ENCODE data around the gene DBNDD2.
A peak's percentile ranks its signal among the peaks of the same experiment; 100 is the strongest.

The DBNDD2 gene

DNA sequence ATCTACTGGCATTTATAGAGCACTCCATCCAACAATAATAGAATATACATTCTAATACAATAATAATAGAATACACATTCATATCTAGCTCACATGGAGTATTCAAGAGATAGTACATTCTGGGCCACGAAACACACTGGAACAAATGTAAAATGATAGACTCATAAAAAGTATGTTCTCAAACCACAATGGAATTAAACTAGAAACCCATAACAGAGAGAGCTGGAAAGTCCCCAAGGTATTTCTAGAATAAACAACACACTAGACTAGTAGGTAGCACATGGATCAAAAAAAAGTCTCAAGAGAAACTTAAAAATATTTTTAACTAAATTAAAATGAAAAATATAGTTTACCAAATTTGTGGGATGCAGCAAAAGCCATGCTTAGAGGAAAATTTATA lies 20.8 kb upstream of the DBNDD2 start:
- no peak for DNase-seq

DNA sequence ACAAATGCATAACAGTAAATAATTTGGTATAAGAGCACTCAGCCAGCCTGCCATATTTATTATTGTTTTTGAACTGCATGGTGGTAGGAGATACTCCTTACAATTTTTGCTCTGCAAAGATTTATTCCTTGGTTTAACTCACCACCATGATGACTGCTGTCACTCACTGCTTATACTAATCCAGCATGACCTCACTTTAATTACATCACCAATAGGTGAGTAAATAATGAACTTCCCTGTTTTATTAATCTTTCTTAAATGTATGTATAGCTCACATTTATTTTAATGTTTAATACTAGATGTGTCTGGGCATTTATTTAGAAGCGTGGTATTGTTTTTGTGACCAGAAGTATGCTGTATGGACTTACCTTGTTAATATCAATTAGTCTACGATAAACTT lies 17.2 kb upstream of the DBNDD2 start:
- DNase-seq: no peak

DNA sequence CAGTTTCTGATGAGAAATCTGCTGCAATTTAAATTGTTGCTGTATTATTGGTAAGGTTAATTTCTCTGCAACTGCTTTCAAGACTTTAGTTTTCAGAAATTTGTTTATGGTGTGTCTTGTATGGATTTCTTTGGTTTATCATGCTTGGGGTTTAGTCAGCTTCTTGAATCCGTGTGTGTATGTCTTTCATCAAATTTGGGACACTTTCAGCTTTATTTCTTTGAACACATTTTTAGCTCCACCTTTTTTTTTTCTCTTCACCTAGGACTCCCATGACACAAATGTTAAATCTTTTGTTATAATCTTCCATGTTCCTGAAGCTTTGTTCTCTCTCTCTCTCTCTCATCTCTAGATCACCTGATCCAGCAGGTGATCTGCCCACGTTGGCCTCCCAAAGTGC lies 16.5 kb upstream of the DBNDD2 start:
- no peak for DNase-seq

DNA sequence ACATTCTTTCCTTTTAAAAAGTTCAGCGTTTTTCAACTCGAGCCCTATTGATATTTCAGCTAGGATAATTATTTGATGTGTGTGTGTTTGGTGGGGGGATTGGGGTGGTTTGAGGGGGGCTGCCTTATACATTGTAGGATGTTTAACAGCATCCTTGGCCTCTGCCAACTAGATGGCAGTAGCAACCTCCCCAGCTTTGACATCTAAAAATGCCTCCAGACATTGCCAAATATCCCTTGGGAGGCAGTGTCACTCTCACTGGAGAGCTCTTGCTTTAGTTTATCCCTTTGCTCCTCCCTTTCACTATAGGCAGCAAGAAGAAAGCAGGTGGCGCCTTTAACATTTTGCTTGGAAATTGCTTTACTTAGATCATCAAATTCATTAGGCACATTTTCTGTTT lies 15.4 kb upstream of the DBNDD2 start:
- no peak for DNase-seq

DNA sequence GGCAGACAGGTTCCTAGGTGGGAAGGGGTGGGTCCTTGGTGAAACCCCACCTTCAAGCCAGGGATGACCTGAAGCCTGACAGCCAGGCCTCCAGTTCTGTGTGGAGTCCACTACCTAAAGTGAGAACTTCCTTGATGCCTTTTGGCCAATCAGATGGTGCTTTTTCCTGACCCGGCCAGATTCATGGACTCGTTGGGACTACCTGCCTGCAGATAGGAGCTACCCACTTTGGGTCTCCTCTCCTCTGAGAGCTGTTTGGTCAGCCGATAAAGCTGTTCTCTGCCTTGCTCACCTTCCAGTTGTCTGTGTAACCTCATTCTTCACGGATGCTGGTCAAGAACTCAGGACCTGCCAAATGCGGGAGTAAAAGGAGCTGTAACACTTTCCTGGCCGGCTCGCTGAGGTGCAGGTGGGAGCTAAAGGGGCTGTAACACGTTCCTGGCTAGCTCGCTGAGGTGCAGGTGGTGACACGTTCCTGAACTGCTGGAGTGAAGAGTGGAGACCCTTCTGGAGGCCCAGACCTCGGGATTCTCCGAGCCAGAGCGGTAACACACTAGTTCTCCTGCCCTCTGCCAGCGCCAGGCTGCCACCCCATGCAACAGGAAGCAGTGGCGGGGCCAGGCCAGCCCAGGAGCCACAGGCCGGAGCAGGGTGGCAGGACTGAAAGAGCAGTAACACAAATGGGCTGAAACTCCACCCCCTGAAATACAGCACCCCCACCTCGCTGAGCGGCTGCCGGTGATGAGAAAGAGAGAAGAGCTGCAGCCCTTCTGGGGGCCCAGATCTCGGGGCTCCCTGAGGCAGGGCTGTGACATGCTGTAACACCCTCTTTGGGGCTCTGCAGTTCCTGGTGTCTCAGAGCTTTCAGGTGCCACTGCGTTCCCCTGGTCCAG lies 13.6 kb upstream of the DBNDD2 start:
- no peak for DNase-seq

DNA sequence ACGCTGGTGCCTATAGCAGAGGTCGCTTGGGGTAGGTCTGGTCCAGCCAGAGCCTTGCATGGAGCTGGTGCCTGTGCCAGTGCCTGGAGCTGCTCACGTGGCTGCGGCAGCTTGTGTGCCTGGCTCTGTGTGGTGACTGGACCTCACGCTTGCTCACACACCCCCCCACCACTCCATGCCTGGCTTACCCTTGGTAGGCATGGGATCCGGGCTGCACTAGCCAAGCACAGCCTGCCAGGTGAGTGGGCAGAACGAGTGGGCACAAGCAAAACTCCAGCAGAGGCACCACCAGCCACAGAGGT lies 13.0 kb upstream of the DBNDD2 start:
- no peak for DNase-seq

DNA sequence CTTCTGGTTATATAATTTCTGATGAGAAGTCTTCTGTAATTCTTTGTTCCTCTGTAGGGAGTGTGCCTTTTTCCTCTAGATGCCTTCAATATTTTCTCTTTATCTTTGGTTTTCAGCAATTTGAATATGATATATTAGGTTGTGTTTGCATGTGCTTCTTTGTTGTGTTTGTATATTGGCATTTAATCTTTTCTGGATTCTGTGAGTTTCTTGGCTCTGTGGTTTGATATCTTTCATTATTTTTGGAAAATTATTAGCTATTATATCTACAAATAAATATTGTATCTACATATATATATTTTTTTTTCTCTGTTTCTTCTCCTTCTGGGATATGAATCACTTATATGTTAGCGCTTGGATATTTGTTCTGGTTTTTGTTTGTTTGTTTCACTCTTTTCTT lies 9.1 kb upstream of the DBNDD2 start:
- DNase-seq: no peak

DNA sequence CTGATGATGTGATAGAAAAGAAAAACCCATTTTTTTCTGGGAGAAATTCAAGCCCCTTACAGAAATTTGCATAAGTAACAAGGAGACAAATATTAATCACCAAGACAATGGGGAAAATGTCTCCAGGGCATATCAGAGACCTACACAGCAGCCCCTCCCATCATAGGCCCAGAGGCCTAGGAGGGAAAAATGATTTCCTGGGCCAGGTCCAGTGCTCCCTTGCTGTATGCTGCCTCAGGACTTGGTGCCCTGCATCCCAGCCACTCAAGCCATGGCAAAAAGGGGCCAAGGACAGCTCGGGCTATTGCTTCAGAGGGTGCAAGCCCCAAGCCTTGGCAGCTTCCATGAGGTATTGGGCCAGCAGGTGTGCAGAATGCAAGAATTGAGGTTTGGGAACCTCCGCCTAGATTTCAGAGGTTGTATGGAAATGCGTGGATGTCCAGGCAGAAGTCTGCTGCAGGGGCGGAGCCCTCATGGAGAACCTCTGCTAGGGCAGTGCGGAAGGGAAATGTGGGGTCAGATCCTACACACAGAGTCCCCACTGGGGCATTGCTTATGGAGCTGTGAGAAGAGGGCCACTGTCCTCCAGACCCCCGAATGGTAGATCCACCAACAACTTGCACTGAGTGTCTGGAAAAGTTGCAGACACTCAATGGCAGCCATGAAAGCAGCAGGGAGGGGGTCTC lies 7.6 kb upstream of the DBNDD2 start:
- no peak for DNase-seq

DNA sequence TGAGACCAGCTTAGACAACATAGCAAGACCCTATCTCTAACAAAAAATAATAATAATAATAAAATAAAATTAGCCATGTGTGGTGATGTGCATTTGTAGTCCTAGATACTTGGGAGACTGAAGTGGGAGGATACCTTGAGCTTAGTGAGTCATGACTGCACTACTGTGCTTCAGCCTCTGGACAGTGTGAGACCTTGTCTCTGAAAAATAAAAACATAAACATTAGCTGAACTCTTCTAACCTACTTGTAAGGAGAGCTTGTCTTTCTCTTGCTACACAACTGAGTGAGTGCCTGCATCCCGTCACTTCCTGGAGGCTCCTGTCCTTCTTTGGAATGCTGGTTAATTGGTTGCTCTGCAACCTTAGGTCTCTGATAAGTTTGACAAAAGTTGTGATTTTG lies 5.1 kb upstream of the DBNDD2 start:
- no peak for DNase-seq

DNA sequence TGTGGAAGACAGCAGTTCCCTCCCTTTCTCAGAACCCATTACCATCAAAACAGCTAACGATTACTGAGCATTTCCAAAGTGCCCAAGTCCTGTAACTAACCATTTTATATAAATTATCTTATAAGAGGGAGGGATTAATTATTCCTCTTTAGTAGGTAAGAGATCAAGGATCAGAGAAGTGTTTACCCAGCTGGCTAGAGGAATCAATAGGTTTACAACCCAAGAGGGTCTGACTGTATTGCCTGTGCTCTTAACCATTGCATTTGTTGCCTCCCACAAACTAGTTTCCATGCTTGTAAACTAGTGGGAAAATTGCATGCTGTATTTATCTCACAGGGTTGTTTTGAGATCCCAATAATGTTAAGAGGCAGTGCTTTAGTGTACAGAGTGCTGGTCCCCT lies 3.7 kb upstream of the DBNDD2 start:
- DNase-seq: no peak

DNA sequence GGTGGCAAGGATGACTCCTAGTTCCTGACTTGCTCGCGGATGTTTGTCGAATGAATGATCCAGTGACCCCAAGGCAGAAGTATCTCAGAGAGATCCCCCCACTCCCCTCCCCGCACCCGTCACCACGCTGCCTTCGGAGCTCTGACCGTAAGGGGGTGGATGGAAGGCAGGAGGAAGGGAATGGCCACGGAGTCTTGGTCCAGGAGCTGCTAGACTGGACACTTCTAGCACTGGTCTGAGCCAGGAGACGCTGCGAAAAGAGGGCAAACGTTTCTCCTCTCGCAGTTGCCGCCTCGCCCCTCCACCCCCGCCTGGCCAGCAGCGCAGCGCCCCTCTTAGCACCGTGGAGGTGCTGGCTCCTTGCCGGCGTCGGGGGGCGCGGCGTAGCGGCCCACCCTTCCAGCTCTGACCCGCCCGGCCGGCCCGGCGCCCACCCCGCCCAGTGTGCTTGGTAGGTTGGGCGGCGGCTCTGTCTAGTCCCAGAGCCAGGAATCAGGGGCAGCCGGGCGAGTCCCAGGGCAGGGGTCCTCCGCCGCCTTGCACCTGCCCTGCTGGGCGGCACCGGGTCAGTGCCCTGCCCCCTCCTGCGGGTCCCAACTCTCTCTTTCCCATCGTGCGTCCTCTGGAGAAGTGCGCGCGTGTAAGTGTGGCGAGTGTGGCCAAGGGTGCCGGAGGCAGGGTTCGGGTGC lies 2.4 kb upstream of the DBNDD2 start:
- DNase-seq: no peak

DNA sequence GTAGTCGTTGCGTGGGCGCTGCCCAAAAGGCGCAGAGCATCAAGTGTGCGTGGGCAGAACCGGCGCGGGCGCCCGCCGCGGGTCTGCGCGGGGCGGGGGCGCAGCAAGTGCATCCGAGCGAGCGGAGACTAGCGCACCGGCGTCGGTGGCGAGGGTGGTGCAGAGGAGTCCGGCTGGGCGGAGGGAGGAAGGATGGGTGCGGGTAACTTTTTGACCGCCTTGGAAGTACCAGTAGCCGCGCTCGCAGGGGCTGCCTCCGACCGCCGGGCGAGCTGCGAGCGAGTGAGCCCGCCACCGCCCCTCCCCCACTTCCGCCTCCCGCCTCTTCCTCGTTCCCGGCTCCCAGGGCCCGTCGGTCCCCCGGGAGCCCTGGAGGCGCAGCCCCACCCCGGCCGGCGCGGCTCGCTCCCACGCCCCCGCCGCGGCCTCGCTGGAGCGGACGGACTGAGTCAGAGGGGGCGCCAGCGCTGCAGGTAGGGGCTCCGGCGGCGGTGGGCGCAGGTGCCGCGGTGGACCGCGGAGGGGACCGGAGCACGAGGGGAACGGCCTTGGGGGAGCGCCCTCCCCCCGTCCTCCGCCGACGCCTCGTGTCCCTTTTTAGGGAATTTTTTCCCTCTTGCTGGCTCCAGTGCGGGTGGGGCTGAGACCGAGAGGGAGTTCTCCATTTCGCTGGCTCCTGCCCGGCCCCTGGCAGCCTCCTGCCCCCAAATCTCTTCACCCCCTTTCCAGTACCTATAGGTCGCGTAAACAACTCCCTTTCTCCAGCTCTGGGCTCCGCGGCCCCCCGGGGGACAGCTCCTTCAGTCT lies 1.6 kb upstream of the DBNDD2 start:
- peak; percentile 37 for DNase-seq

DNA sequence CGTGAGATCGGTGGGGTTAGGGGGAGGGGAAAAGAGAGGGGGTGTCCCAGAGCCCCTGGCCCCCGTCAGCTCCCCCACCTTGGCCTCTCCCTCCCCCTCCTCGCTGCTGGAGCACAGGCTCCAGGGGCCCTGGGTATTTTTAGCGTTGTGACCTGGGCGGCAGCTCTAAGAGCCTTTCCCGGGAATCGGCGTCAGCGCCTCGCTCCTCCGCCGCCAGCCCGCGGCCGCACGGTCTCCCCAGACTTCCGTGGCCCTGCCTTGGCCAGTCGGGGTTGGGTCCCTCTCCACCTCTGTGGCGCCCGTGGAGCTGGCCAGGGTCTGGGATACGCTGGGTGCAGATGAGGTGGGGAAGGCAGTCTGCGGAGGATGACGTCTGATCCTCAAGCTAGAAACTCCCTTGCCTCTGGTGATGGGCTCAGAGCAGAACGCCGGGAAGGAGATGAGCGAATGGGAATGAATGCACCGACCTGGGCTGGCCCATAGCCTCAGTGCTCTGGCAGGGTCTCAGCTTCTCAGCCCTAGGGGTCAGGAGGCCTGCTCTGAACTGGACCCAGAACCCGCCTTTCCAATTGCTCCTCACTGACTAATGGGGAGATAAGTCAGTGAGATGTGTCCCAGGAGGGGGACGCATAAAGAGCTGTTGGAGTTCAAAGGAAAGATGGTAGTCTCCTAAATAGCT lies 883 bp upstream of the DBNDD2 start:
- no peak for DNase-seq

DNA sequence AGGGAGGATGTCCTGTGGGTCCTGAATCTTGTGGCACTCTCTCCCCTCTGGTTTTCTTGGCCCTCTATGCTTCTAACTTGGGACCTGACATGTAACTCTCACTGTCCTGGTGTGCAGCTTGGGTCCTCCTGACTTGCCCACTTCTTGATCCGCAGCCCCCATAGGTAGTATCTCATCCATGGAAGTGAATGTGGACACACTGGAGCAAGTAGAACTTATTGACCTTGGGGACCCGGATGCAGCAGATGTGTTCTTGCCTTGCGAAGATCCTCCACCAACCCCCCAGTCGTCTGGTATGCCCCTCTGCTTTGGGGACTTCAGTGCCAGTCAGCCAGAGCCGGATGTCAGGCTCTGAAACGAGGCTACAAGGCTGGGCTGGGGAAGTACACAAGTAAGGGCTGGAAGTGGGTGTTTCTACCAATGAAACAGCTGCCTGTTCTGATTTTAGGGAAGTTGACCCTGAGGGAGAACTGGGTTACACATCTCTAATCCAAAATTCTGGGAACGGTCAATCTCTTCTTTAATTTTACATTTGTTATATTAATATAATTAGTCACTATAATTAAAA lies 641 bp downstream of the DBNDD2 start:
- no peak for DNase-seq

DNA sequence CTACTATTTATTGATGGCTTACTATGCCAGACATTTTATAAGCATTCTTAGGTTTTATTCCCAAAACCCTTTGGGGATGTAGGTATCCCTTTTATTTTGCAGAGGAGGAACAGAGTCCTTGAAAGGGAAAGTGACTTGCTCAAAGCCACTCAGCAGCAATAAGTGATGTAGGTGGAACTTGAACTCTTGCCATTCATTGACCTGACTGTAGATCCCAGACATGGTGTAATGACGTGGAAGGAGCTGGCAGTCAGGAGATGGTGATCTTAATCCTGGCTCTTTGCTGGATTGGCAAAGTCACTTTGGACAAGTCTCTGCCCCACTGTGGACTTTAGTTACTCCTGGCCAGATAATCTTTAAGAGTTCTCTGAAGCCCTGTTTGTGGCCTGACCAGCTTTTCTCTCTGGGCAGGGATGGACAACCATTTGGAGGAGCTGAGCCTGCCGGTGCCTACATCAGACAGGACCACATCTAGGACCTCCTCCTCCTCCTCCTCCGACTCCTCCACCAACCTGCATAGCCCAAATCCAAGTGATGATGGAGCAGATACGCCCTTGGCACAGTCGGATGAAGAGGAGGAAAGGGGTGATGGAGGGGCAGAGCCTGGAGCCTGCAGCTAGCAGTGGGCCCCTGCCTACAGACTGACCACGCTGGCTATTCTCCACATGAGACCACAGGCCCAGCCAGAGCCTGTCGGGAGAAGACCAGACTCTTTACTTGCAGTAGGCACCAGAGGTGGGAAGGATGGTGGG lies 1.6 kb downstream of the DBNDD2 start:
- no peak for DNase-seq

DNA sequence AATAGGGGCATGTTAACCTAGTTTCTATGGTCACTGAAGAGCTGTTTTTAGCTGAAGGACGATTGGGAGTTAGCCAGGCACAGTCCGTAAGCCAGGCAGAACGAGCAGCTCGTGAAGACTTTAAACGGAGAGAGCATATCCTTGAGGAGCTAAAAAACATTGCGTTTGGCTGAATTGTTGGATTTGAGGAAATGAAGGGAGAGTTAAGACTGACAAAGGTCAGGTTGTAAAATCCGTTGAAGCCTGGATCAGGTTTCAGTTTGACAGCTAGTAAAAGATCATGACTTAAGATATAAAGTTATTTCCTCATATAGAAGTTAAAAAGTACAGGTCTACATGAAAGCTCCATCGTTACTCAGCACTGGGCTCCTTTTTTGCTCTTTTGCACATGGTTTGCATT lies 2.8 kb downstream of the DBNDD2 start:
- no peak for DNase-seq

DNA sequence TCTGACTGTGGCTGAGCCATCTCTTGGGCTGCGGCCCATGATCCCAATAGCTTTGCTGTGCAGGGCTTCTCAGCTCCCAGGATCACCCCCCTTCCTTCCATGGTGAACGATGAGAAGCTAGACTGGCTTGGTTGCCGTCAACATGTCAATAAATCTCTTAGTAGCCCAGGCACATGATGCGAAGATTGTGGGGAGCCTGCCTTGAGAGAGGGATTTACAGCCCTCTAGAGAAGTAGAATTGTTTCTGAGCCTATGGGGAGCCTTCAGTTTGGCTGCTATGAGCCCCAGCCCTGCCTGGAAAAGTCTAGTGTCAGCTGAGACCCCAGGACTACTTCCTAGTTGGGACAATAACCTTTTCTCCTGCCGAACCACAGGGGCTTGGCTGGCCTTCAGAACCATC lies 4.6 kb downstream of the DBNDD2 start:
- no peak for DNase-seq

DNA sequence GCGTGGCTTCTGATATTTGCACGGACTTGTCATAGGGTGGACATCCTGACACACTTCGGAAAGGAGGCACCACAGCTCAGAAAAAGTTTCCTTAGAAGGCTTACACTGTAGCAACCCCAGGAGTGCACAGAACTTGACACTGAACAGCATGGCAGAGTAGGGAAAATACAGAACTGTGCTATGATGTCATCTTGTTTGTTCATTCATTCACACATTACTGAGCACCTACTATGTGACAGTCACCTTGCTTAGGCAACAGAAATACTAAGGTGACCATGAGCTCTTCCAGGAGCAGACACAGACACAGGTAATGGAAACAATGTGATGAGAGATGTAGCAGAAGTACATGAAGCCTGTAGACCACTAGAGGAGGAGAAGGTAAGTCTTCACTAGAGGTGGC lies 5.4 kb downstream of the DBNDD2 start:
- DNase-seq: no peak

DNA sequence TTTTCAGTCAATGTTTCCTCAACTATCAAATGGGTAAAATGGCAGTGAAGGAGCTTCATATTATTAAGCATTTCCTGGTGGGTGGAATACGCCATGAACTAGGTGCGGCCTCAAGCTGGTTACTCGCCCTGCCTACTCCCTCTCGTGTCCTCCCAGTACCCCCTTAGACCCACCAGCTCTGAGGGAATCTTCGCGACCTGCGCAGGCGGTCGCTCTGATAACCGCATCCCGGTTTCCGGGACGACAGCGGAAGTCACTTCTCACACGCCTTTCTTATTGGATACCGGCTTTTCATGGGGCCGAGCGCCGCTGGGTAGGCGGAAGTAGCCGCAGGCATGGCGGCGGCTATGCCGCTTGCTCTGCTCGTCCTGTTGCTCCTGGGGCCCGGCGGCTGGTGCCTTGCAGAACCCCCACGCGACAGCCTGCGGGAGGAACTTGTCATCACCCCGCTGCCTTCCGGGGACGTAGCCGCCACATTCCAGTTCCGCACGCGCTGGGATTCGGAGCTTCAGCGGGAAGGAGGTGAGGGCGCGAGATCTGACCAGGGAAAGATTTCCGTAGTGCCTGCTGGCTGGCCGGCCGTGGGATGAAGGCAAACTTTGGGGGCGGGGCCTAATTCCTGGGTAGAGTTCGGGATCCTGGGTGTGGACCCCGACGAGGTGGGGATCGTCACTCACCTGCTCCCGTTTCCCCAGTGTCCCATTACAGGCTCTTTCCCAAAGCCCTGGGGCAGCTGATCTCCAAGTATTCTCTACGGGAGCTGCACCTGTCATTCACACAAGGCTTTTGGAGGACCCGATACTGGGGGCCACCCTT lies 7.9 kb downstream of the DBNDD2 start, which contains the start of gene PIGT:
PIGT (plus strand) TSS at position 320 of the 816 bp plus-strand sequence; CDS start at position 336, 16 bp downstream.
- peak; percentile 82 for DNase-seq

DNA sequence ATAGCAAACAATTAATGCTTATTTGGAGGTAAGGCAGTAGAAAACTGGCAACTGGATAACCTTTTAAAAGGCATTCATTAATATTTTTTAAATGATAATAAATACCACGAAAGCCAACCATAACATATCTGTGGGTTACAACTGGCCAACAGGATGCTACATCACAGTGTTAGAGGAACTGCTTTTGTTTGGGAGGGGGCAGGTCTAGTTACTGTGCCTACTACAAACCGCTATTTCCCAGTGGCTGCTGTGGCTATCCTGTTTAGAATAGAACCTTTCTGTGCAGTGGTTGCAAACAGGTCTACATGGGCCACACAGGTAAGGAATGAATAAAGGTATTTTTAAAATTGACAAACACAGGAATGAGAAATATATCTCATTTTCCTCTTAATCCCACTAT lies 8.8 kb downstream of the DBNDD2 start:
- DNase-seq: no peak
